ENCODE measurements around the gene HLX. TPM values are rescaled to one million over a fixed set of nuclear protein-coding genes. Genes with fewer than 3 reads are reported as not detected.
A peak's percentile ranks its signal among the peaks of the same experiment; 100 is the strongest.

The HLX gene
- total RNA-seq, 6 donors from 2014 or later = 10.9 to 27.4 (median 20.5) TPM

DNA sequence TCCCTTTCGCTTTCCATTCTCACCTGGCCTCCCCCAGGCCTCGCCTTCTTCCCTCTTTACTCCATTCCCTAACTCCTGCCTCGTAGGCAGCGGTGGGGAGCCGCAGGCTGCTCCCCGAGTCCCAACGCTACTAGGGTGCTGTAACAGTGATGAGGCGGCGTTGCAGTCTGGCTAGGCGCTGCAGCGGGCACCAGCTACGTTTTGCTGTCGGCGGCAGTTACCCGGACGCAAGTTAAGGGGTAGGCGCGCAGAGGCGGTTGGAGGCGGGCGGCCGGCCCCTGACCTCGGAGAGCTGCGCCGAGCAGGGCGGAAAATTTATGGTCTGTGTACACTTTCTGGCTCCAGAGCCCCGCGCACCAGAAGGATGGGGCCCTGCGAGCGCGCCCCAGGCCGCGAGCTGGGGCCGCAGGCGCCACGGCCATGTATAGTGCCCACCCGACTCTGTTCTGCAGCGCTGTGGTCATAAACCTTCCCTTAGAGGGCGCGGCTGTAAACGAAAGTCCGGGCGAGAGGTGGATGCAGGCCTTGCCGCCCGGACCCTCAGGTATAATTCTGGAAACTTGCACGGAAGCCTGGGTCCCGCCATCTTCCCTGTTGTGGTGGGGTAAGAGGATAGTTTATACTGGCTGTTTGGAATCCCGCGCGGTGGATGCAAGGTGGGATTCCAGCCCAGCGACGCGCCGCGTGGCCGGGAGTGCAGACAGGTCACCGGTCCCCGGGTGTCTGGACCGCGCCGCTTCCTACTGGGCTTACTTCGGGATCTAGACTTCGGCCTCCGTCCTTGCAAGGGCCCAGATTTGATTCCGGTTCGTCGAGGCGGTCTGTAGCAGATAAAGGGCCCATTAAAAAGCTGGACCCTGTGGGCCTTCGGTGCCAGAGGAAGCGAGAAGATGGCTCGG, 15.0 kb downstream of the HLX start:
- DNase-seq (peak in 1 of 2 donors; percentile 82), ATAC-seq (ENCODE audit: low FRiP score in 2 of 2) (peak; percentile 47 to 49)
- no peak overlapping the region for H3K27ac ChIP-seq
- H3K9me3 ChIP-seq = no peaks in the 10 kb centered on the region
- peaks cover 0 to 24% (median 9%) of the 10 kb centered on the region in 4 donors for H3K27me3 ChIP-seq
- peak overlapping the region; percentile 0 to 46 (median 38) for H3K4me3 ChIP-seq
- no peak for TF ChIP-seq POLR2A (IDR thresholded peaks at IDR 0.05)
- TF ChIP-seq POLR2AphosphoS5 (IDR thresholded peaks at IDR 0.05) = no peak
- TF ChIP-seq EP300 (IDR thresholded peaks at IDR 0.05) = no peak
- TF ChIP-seq, protein P1, sequence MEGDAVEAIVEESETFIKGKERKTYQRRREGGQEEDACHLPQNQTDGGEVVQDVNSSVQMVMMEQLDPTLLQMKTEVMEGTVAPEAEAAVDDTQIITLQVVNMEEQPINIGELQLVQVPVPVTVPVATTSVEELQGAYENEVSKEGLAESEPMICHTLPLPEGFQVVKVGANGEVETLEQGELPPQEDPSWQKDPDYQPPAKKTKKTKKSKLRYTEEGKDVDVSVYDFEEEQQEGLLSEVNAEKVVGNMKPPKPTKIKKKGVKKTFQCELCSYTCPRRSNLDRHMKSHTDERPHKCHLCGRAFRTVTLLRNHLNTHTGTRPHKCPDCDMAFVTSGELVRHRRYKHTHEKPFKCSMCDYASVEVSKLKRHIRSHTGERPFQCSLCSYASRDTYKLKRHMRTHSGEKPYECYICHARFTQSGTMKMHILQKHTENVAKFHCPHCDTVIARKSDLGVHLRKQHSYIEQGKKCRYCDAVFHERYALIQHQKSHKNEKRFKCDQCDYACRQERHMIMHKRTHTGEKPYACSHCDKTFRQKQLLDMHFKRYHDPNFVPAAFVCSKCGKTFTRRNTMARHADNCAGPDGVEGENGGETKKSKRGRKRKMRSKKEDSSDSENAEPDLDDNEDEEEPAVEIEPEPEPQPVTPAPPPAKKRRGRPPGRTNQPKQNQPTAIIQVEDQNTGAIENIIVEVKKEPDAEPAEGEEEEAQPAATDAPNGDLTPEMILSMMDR (IDR thresholded peaks at IDR 0.05) = no peak
- H3K36me3 ChIP-seq = no peaks in the 10 kb centered on the region
- peaks cover 0 to 19% (median 9%) of the 10 kb centered on the region in 4 donors for H3K4me1 ChIP-seq
- 30 to 39% methylated on average over 49 to 63 of the region's 71 CpGs for WGBS, 2 donors

DNA sequence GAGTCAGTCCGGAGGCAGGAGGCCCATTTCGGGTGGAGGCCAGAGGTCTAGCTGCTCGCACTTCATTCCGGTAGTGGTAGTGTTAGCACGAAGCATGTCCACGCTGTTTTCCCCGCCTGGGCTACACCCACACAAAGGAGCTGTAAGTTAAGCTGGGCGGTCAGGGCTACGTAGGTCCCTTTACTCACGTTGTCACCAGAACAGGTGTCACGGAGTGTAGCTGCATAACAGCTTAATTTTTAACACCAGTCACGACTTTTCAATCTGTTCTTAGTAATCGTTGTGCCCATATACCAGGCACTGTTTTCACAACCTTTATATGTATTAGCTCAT, 15.6 kb downstream of the HLX start:
- DNase-seq = no peak
- no peak overlapping the region for H3K4me3 ChIP-seq
- peaks cover 0 to 24% (median 9%) of the 10 kb centered on the region in 4 donors for H3K27me3 ChIP-seq
- H3K9me3 ChIP-seq = no peaks in the 10 kb centered on the region
- H3K4me1 ChIP-seq = peaks cover 0 to 19% (median 9%) of the 10 kb centered on the region in 4 donors
- TF ChIP-seq POLR2AphosphoS5 (IDR thresholded peaks at IDR 0.05) = no peak
- TF ChIP-seq EP300 (IDR thresholded peaks at IDR 0.05) = no peak
- H3K36me3 ChIP-seq = no peaks in the 10 kb centered on the region
- no peak overlapping the region for H3K27ac ChIP-seq
- ATAC-seq (ENCODE audit: low FRiP score in 2 of 2) = no peak
- WGBS, 2 donors = 68 to 85% methylated on average over 13 of the region's 13 CpGs

DNA sequence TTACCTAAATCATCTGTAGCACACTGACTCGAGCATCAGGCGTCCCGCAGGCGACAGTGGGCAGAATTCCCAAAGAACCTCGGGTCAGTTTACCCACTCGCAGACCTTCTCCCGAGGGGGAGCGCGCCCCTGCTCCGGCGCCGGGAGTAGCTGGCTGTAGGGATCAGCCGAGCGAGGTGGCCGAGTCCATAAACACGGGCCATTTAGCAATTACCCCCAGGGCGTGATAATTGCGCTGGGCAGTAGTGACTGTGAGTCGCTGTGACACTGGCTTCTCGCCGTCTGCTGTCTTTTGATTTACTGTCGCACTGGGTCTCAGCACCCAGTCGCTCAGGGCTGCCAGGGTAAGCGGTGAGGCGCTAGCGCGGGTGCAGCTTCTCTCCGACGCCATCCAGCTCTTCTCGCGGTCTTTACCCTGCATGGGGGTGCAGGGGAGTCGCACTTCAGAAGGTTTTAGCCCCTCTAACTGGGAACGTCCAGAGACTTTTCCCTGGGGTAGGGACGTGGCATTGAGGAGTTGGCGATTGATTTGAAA, 16.2 kb downstream of the HLX start:
- DNase-seq (no peak), ATAC-seq (ENCODE audit: low FRiP score in 2 of 2) (no peak)
- H3K27me3 ChIP-seq = peaks cover 0 to 24% (median 9%) of the 10 kb centered on the region in 4 donors
- no peak overlapping the region for H3K4me3 ChIP-seq
- no peaks in the 10 kb centered on the region for H3K36me3 ChIP-seq
- H3K9me3 ChIP-seq = no peaks in the 10 kb centered on the region
- TF ChIP-seq, protein P1 (IDR thresholded peaks at IDR 0.05) = no peak
- no peak for TF ChIP-seq POLR2A (IDR thresholded peaks at IDR 0.05)
- TF ChIP-seq EP300 (IDR thresholded peaks at IDR 0.05) = no peak
- no peak for TF ChIP-seq POLR2AphosphoS5 (IDR thresholded peaks at IDR 0.05)
- peaks cover 0 to 19% (median 9%) of the 10 kb centered on the region in 4 donors for H3K4me1 ChIP-seq
- 65 to 73% methylated on average over 28 to 35 of the region's 35 CpGs for WGBS, 2 donors
- no peak overlapping the region for H3K27ac ChIP-seq

DNA sequence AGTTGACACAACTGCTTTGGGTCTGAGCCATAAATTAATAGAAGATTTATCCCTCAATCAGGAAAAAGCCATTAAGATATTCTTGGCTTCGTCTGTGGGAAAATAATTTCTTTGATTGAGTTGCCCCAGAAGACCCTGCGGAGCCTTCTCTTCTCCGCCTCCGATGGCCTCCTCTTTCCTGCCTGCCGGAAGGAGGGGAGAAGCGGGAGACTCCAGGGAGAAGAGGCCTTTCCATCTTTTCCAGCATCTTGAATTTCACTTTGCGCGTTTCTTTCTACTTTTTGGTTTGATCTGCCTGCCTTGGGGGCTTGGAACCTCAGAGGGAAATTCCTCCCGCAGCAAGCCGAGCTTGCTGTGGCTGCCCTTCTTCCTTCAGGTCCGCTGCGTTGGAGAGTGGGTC, 16.8 kb downstream of the HLX start:
- DNase-seq = no peak
- Histone ChIP-seq H3K4me3 (no peak overlapping the region), H3K9me3 (no peaks in the 10 kb centered on the region), H3K27me3 (peaks cover 0 to 18% (median 7%) of the 10 kb centered on the region in 4 donors), H3K4me1 (peaks cover 0 to 16% (median 9%) of the 10 kb centered on the region in 4 donors), H3K36me3 (no peaks in the 10 kb centered on the region), H3K27ac (no peak overlapping the region)
- TF ChIP-seq EP300 (IDR thresholded peaks at IDR 0.05) (no peak), POLR2AphosphoS5 (IDR thresholded peaks at IDR 0.05) (no peak), POLR2A (IDR thresholded peaks at IDR 0.05) (no peak)
- TF ChIP-seq, protein P1 (IDR thresholded peaks at IDR 0.05) = no peak
- WGBS, 2 donors = 60 to 62% methylated on average over 12 of the region's 12 CpGs
- no peak for ATAC-seq (ENCODE audit: low FRiP score in 2 of 2)

DNA sequence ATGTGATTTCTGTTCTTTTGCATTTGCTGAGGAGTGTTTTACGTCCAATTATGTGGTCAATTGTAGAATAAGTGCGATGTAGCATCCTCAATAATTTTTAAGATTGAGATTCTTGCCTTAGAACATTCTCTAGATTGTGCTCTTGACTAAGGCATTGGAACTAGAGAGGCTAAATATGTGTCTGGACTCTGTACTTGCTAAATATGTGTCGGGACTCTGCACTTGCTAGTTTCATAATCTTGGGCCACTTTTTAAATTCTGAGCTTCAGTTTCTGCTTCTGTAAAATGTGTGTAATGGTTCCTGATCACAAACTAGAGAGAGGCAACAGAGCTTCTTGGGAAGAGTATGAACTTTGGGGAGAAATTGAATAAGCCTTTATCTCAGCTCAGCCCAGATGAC, 21.6 kb downstream of the HLX start:
- WGBS, 2 donors = 84 to 87% methylated on average over 3 of the region's 3 CpGs
- Histone ChIP-seq H3K4me1 (no peaks in the 10 kb centered on the region), H3K27me3 (no peaks in the 10 kb centered on the region), H3K36me3 (no peaks in the 10 kb centered on the region), H3K27ac (no peak overlapping the region), H3K4me3 (no peak overlapping the region), H3K9me3 (no peaks in the 10 kb centered on the region)
- TF ChIP-seq EP300 (IDR thresholded peaks at IDR 0.05) = no peak
- TF ChIP-seq, protein P1 (IDR thresholded peaks at IDR 0.05) = no peak
- no peak for ATAC-seq (ENCODE audit: low FRiP score in 2 of 2)
- DNase-seq = no peak

All from upper lobe of left lung (tissue), 6 donors.